Fibroblast of lung (primary cell): ENCODE data around the gene CLDN3.

Source experiments
- CTCF ChIP-seq, 2 donors: IDR thresholded peaks in 1 of 2; conservative IDR thresholded peaks in 1 of 2; 1 replicate in 1 of 2; 2 replicates in 1 of 2; pipeline ENCODE4 v1.5.1; 2011 to 2012; ENCODE audit warnings: low read length in 2 of 2, control low read depth in 1 of 2, inconsistent platforms in 1 of 2, low read depth in 1 of 2, mild to moderate bottlenecking in 1 of 2
- EZH2 ChIP-seq: IDR thresholded peaks from 2 replicates; pipeline ENCODE4 v1.5.1; 2012; ENCODE audit warnings: low read length, control low read depth, mild to moderate bottlenecking; ENCODE audit errors: missing control alignments

DNA sequence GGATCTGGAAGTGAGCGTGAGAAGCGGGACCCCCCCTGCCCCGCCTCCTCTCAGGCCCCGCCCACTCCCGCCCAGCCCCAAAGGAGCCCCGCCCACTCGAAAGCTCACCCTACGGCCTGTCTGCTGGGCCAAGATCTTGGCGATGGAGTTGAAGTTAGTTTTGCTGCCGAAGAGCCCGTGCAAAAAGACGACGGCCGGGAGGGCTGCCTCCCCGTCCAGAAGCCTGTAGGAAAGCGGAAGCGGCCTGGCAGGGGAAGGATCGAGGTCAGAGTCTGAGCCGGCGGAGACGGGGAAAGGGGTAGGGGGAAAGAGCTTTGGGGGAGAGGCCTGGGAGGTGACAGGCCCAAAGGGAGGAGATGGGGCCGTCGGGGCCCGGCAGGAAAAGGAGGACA is 31.9 kb downstream of the CLDN3 start:
- TF ChIP-seq CTCF (conservative IDR thresholded peaks at IDR 0.05 in 1 of 2, IDR thresholded peaks at IDR 0.05 in 1 of 2; ENCODE audit: low read depth in 1 of 2, low read length in 2 of 2), result no peak
- TF ChIP-seq EZH2, result no peak
